GM21360 (cell line): ENCODE measurements around the gene SHC3.

Source experiments
- ATAC-seq: cut with Tn5 transposase; IDR thresholded peaks from one replicate; pipeline ENCODE4 v1.9.1; 2021; ENCODE audit warnings: mild to moderate bottlenecking, moderate library complexity; ENCODE audit not compliant: unreplicated experiment

SHC3 gene

DNA sequence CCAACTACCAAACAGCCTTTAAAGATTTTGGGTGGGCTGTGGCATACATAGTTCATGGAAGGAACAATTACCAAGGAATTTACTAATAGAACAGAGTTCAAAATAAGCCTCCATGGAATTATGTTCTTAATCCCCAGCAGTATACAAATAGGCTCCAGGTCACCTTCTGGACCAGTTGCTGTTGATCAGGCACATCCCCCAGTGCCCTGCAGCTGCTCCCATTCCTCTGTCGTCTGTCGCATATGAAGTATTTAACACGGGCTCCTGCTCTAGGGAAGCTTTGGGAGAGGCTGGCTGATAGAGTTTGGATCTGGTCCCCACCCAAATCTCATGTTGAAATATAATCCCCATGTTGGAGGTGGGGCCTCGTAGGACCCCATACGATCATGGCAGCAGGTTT is 17.8 kb downstream of the SHC3 start:
- ATAC-seq, result no peak

DNA sequence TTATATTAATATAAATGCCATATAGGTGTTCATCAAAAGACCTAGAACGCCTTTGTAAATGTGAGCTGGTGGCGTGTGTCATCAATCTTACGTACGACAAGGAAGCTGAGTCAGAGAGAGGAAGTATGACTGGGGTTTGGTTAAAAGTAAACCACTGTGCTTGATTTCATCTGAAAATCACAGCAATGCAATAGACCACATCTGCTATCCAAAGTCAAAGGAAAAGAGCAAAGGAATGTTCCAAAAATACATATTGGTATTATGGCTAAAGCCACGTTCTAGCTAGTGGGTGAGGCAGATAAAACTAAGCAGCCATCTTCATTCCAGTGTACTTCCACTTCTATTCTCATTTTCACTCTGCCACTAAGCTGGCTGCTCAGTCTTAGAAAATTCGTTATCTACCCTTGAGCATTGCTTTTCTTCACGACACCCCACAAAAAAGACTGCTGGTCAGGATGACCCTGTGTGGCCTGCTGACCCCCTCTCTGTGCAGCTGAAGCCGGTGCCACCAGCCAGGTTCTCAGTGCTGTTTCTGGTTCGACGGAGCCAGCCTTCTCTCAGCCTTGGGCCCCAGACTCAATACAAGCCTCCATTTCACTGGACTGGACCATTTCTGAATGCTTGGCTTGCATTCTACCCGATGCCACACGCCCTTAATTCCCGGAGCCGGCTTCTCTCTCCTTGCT is 23.8 kb downstream of the SHC3 start:
- no peak for ATAC-seq

GRCh38 chr9:89154218-89154617 is 24.4 kb downstream of the SHC3 start:
- ATAC-seq, result no peak

GRCh38 chr9:89153232-89154017 is 25.2 kb downstream of the SHC3 start:
- no peak for ATAC-seq

- no peak for ATAC-seq
Measured at GRCh38 chr9:89149726-89150125, 28.9 kb downstream of the SHC3 start.

GRCh38 chr9:89145097-89145496 is 33.5 kb downstream of the SHC3 start:
- no peak for ATAC-seq

GRCh38 chr9:89144238-89144637 is 34.4 kb downstream of the SHC3 start:
- ATAC-seq, result no peak

DNA sequence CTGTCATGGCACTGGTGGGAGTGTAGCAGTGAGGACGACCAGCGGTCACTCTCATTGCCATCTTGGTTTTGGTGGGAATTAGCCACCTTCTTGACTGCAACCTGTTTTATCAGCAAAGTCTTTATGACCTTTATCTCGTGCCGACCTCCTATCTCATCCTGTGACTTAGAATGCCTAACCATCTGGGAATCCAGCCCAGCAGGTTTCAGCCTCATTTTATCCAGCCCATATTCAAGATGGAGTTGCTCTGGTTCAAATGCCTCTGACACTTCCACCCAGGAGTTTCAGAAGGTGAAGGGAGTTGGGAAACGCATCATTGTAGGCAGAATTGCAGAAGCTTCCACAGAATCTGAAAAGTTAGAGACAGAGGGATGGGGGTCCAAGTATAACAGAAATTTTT is 35.4 kb downstream of the SHC3 start:
- no peak for ATAC-seq

DNA sequence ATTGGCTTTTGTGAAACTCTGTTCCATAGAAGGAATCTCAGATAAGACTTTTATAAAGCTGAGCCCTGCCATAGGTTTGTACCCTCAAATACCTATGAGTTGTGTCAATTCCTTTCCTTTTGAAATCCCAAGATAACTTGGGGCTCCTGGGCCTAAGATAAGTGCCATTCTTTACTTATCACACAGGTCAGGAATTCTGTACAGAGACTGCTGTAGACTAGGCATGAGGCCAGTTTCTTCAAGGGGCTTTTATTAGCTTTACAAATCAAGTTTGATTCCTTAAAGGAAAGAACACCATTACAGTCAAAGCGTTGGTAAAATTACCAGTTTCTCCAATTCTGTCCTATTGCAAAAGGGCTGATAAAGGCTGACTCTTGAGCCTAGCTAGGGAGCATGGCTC is 39.2 kb downstream of the SHC3 start:
- ATAC-seq, result no peak

- ATAC-seq, result no peak
Measured at GRCh38 chr9:89138463-89139390, 39.9 kb downstream of the SHC3 start.

- no peak for ATAC-seq
Measured at GRCh38 chr9:89137542-89138462, 40.8 kb downstream of the SHC3 start.

- ATAC-seq, result no peak
Measured at GRCh38 chr9:89135591-89136166, 42.9 kb downstream of the SHC3 start.

- no peak for ATAC-seq
Measured at GRCh38 chr9:89134709-89135108, 43.9 kb downstream of the SHC3 start.

- no peak for ATAC-seq
Measured at GRCh38 chr9:89122949-89123348, 55.7 kb downstream of the SHC3 start.

GRCh38 chr9:89120704-89121103 is 57.9 kb downstream of the SHC3 start:
- no peak for ATAC-seq

DNA sequence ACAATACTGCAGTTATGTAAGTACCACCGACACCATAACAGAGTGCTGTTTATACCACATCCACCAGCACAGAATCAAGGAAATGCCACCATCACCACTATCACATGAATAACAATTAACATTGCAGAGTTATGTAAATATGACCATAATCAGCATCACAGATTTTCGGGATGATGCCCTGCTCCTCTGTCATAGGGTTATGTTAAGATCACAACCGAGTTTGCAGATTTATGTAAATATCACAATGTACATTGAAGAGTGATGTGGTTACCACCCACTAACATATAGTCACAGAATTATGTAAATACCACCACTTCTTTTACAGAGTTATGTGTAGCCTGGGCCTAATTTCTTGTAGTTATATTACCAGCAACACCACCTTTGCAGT is 61.8 kb downstream of the SHC3 start:
- ATAC-seq, result no peak

GRCh38 chr9:89116064-89116804 is 62.4 kb downstream of the SHC3 start:
- no peak for ATAC-seq

DNA sequence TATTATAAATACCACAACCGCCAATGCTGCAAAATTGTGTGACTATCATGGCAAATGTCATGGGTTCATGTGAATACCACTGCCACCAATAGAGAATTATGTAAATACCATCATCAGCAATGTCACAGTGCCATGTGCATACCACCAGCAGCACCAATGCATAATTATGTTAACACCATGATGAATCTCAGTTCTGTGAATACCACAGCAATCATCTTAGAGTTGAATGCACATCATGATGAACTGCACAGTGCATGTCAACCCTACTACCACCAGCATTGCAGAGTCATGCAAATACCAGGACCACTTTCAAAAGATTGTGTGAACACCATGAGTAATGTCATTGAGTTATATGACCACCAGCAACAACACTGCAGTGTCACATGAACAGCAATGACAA is 63.2 kb downstream of the SHC3 start:
- ATAC-seq, result no peak

GRCh38 chr9:89114741-89115140 is 63.9 kb downstream of the SHC3 start:
- no peak for ATAC-seq
